Measurements from ENCODE around the gene MSI2. TPM values are rescaled to one million over a fixed set of nuclear protein-coding genes. Genes with fewer than 3 reads are reported as not detected.

Gene MSI2
- total and polyA plus RNA-seq, 2 donors (not counting 3 experiments of a cell fraction or from before 2014, with no cell fraction given): 20.9 to 59.3 TPM

GRCh38 chr17:57638284-57638683, 382.0 kb downstream of the MSI2 start:
- POLR2A ChIA-PET: no interaction called here
- no peak overlapping the region for H3K9ac ChIP-seq (replicated peaks; ENCODE audit: extremely low read depth, insufficient read depth, low read length)
- DNase-seq (ENCODE audit: low read depth, low spot score) (no peak), FAIRE-seq (no peak)
- TF ChIP-seq POLR2AphosphoS5 (IDR thresholded peaks at IDR 0.05; ENCODE audit: insufficient read depth, low read depth, low read length) (no peak), EZH2 (IDR thresholded peaks at IDR 0.05; ENCODE audit: borderline replicate concordance, low read depth, low read length, severe bottlenecking) (no peak), FOS (IDR thresholded peaks at IDR 0.05; ENCODE audit: borderline replicate concordance, insufficient read depth, low read length) (no peak), MYC (IDR thresholded peaks at IDR 0.05; ENCODE audit: low read depth, low read length) (no peak), POLR2A (IDR thresholded peaks at IDR 0.05; ENCODE audit: low read depth, low read length) (no peak), GATA2 (IDR thresholded peaks at IDR 0.05; ENCODE audit: insufficient read depth, insufficient read length, low read depth, low read length) (no peak), JUN (IDR thresholded peaks at IDR 0.05; ENCODE audit: borderline replicate concordance, insufficient read depth, insufficient read length, low read depth) (no peak), CTCF (IDR thresholded peaks at IDR 0.05; ENCODE audit: extremely low read depth in 1 of 2, insufficient read depth in 1 of 2, low read depth in 1 of 2, low read length in 2 of 2) (no peak), MAX (IDR thresholded peaks at IDR 0.05; ENCODE audit: insufficient read depth, insufficient read length) (no peak)
- no peak overlapping the region for H2AFZ ChIP-seq (ENCODE audit: low read depth, low read length)
- no peak overlapping the region for H3K27ac ChIP-seq (ENCODE audit: insufficient read depth, low read depth, low read length)
- CTCF ChIA-PET: interaction anchor here (0.8 kb wide), 1 partner anchor 395 kb away, joined by 3 read pairs; no protein-coding TSS in a partner anchor
- no peak overlapping the region for H3K4me2 ChIP-seq (ENCODE audit: insufficient read depth, low read length)
- no peaks in the 10 kb centered on the region for H3K27me3 ChIP-seq (ENCODE audit: control insufficient read depth in 2 of 2, insufficient read depth in 2 of 2, low read length in 2 of 2)
- H3K79me2 ChIP-seq (ENCODE audit: control insufficient read depth, insufficient read depth, low read length): no peaks in the 10 kb centered on the region
- H4K20me1 ChIP-seq (replicated peaks; ENCODE audit: control insufficient read depth, extremely low read depth, insufficient read depth, low read length): no peaks in the 10 kb centered on the region
- no peaks in the 10 kb centered on the region for H3K4me1 ChIP-seq (ENCODE audit: control insufficient read depth, extremely low read depth, insufficient read depth, low read length)
- dilution Hi-C loops (cut with MboI; ENCODE audit: extremely low pct_ligation_motif_present, low sequenced_read_pairs): no loop called here
- BruUV-seq (replicated peaks): no TSS peak
- H3K9me3 ChIP-seq (replicated peaks; ENCODE audit: control insufficient read depth, insufficient read depth, low read length): no peaks in the 10 kb centered on the region
- H3K9me1 ChIP-seq (replicated peaks; ENCODE audit: control insufficient read depth, extremely low read depth, insufficient read depth, low read length): no peaks in the 10 kb centered on the region
- no peaks in the 10 kb centered on the region for H3K36me3 ChIP-seq (ENCODE audit: control insufficient read depth in 2 of 2, extremely low read depth in 1 of 2, insufficient read depth in 2 of 2, low read length in 2 of 2)
- H3K4me3 ChIP-seq (replicated peaks in 1 of 3; ENCODE audit: insufficient read depth in 1 of 3, low read depth in 1 of 3, low read length in 3 of 3): no peak overlapping the region
- intact Hi-C loops (cut with micrococcal nuclease): no loop called here

All from endothelial cell of umbilical vein (primary cell).